Activated naive CD8-positive, alpha-beta T cell treated with anti-CD3 and anti-CD28 coated beads, Interleukin-2, amount 50 U/mL, for 16 hours (primary cell): ENCODE results near the gene ZNF516.

ENCODE experiments used
- DNase-seq: peaks from one replicate; pipeline ENCODE4 v3.0.0-alpha.2; 2020; ENCODE audit warnings: low read depth, low spot score

ZNF516 gene

DNA sequence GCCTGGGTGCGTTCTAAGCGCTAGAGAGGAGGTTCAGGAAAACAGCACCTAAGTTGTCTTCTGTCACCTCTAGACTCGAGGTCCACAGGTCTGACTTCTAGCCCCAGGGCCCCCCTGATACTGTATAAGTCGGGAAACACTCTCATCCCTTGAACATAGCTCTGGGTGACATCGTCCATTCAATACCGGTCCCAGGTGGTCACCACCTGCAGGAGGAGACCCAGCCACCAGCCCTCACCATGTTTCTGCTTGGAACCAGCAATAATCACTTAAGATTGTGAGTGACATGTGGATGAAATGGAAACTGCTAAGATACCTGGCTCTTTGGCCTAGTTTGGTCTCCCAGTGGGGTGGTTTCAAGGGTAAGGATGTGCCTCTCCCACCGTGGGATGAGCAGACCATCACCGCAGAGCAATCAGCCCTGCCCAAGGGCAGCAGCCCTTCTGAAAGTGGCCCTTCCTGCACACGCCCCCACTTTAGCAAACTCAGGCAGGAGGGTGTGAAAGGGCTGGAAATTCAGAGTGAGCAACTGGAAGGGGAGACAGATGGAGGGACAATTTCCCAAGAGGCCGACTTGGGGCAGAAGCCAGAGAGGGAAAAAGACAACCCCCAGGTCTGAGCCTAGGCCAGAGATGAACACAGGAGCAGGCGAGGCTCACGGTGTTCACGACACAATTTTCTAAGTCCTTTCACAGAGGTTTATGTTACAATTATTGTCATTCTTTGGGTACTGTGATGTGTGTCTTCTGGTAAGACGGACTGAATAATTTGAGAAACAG lies 95.2 kb downstream of the ZNF516 start:
- no peak for DNase-seq

DNA sequence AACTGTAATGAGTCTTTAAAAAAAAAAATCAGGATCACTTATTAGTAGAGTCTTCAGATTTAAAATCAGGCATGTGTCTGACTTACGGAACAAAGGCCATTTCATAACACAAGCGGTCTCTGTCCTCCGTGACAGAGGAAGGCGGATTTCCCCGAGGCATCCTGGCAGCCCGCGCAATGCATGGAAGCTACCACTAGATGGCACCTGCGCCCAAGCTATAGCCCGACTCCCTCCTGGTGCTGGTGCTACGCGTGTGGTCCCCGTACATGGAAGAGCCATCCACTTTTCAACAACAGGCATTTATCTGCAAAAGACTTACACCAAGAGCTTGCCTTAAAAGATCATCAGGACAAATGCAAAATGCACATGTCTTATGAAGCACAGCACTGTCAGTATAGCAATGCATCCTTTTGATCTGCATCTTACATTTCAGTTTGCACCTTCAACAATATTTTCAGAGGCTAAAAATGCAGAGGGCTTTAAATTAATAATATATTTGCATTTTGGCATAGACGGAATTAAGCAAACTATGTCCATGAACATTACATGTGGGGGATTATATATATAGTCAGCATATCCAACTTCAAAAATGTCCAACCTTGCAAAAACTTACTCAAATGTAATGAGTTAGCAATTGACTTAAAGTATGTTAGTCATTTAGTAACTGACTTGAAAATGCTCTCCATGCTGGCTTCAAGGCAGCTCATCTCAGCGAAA lies 96.0 kb downstream of the ZNF516 start:
- peak; percentile 55 for DNase-seq

DNA sequence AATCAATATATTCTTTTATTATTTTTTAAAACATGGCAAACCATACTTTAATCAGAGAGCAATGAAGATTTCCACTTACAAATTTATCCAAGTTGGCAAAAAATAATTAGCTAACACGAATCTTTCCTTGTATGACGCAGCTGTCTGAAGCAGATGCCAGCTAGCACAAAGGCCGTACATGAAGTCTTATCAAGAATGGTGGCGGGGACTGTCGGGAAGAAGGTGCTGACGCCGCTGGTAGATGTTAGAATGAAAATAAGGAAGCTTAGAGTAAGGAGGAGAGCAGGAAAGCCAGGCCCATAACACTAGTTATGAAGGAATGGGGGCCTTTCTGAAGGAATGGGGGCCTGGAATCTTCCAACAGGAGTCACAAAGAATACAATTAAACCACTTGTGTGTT lies 96.7 kb downstream of the ZNF516 start:
- no peak for DNase-seq

DNA sequence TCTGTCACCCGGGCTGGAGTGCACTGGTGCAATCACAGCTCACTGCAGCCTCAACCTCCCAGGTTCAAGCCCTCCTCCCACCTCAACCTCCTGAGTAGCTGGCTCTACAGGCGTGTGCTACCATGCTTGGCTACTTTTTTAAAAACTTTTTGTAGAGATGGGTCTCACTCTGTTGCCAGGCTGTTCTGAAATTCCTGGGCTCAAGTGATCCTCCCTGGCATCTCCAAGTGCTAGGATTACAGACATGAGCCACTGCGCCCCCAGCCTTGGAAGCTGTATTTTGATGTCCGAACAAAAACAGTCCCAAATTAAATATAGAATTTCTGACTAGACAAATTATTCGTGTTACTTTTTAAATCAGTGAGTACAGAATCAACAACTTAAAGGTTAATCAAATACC lies 97.4 kb downstream of the ZNF516 start:
- no peak for DNase-seq

DNA sequence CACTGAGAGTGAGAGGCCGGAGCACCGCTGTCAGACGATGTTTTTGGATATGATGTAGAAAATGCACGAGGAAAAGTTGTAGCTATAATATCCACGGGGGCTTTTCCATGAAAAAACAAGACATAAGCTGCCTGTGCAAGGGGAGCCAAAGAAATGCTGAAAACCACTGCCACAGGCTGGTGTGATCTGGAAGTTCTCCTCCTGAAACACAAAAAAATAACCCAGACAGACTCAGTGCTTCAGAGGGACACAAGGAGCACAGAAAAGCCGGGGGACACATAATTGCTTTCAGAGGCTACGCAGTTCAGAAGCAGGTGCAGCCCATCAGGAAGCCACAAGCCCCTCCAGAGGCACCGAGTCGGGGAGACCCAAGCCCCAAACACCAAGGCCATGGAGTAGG lies 98.2 kb downstream of the ZNF516 start:
- DNase-seq, result no peak

DNA sequence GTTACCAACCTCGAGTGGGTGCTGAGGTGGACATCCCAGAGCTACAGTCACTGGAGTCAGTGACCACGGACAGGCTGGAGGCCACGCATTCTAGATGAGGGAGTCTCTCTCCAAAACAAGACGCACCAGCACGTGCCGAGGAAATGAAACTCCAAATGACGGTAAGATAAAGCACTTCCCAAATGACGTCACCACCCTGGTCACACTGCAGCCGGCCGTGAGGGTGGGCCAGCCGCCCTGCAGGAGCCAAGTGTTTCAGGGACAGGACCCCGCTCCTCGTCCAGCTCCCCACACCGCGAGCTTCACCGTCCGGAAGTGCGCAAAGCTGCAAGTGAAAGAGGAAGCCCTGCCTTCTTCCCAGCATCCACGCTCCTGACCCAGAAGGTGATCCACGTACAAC lies 99.4 kb downstream of the ZNF516 start:
- DNase-seq, result no peak

DNA sequence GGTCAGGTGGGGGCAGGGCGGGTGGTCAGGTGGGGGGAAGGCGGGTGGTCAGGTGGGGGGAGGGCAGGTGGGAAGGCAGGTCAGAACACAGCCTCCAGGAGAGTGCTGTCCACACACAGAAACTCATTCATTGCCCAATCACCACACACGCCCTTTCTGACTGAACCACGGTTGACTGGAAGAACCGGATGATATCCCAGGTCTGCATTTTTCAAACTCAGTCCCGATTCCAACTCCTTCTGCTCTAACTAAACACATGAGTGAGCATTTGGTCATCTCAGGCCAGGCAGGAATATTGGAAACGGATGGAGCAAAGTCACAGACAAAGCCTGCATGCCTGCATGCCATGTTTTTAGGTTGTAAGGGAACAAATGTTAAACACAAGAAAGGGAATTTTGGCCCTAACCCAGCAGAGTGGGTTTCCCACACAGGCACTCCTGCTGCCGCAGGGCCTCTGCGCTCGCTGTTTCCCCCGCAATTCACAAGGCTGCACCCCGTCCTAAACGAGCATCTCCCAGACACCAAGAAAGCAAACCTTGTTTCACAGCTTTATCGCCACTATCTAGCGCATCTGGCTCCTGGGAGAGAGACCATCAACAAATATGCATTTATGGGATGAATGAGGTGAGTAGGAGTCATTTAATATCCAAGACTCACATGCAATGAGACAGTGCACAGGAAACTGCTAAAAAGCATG lies 100.1 kb downstream of the ZNF516 start:
- no peak for DNase-seq

DNA sequence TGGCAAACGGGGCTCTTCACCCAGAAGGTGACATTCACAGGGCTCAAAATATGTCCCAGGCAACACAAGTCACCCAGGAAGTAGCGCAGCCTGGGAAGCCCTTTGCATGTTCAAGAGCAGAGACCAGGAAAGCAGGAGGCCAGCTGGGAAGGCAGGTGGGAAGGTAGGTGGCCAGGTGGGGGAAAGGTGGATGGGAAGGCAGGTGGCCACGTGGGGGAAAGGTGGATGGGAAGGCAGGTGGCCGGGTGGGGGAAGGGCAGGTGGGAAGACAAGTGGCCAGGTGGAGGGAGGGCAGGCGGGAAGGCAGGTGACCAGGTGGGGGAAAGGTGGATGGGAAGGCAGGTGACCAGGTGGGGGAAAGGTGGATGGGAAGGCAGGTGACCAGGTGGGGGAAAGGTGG lies 102.7 kb downstream of the ZNF516 start:
- DNase-seq, result no peak

DNA sequence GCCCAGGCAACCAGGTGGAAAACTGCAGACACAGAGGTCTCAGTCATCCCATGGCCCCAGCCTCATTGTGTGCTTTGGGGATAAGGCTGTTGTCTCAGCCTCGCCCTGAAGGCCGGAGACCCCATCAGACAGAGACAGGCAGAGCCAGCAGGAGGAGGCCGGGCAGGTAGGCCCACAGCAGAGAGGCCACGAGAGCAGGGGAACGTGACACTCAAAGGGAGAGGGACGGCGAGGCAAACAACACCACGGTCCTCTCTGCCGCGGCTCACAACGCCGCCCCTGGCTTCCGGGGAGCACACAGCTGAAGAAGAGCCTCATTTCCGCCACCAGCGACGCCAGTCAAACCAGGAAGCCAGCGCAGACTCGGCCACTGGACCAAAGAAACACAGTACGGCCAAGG lies 103.3 kb downstream of the ZNF516 start:
- DNase-seq, result no peak

DNA sequence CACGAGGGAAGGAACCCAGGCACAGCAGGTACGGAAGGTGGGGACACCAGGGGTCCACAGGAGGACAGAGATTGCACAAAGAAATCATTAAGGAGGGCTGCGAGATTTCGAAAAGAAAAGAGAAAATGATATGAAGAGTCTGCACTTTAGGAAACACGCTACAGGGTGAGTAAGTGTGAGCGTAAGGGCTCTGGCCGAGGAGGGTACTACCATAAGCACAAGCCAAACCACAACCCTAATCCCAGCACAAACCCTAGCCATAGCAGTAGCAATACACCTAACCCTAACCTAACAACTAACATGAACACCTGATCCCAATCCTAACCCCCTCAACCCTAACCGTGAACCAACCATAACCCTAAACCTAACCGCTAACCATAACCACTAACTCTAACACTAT lies 104.0 kb downstream of the ZNF516 start:
- no peak for DNase-seq

DNA sequence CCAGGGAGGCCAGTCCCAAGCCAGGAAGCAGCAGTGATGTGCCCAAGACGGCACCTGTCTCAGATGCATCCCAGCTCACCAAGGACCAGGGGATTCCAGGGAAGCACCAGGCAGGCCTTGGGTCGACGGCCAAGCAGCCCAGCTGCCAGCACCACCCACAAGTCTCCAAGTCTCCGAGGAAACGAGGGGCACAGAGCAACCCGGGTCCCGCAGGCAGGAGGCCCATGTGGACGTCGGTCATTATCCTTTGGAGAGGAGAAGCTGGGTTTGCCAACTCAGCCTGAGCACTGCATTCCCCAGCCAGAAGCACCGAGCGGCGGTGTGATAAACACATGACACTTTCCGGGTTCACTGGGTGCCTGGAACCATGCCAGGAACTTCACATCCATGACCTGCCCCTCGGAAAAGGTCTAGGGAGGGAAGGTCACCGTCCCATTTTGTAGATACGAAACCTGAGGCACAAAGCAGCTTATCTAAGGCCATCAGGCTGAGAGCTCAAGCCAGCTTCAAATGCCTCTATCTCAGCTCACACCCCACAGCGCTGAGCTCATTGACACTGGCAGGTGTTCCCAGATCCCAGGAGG lies 104.5 kb downstream of the ZNF516 start:
- no peak for DNase-seq

DNA sequence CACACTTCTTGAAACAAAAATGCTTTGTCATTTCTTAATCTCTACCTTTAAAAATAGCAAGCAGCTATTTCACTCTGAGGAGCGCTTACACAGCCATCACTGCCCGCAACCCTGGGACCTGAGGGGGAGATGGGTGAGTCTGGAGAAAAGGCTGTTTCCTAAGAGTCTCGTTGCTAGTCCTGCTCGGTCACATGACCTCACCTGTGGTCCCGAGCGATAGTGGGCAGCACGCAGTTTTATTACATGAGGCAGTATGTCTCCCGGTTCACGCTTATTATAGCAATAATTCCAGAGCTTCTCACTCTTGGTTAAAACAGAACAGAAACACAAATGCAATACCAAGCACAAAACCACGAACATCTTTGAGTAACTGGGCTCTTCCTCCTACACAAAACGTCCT lies 105.3 kb downstream of the ZNF516 start:
- DNase-seq, result no peak

DNA sequence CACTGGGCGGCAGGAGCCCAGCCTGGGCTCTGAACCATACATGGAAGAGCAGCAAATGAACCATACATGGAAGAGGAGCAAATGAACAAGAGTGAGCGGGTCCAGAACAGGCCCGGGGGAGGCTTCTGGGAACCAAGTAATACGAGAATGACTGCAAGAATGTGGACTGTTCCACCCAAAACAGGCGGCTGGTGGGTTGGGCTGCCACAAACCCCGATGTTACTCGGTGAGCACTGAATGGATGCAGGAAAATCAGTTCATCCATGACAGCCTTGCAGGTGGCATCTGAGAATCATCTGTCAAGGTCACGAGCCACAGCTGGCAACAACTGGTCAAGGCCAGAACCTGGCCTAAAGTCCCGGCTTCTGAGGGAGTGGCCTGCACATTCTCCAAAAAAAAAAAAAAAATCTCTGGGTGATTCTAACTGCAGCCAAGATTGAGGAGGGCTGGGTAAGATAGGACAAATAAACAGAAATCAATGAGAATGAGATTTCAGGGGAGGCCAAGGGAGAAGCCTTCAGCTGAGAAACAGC lies 106.1 kb downstream of the ZNF516 start:
- no peak for DNase-seq

DNA sequence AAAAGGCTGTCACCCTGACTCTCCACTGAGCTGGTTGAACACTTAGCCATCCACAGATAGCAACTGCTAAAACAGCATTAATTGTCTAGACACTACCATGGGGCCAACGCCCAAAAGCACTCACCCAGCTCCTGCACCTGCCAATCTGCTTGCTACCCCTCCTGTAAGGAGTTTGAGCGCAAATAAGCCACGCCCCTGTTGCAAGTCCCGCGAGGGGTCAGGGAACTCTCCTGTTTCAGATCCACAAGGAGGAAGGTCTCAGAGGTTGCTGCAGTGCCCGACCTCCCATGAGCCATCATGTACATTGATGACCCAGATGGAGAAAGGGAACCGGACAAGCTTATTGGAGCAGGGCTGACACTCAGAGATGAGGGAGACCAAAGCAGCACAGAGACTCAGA lies 106.8 kb downstream of the ZNF516 start:
- DNase-seq, result no peak

DNA sequence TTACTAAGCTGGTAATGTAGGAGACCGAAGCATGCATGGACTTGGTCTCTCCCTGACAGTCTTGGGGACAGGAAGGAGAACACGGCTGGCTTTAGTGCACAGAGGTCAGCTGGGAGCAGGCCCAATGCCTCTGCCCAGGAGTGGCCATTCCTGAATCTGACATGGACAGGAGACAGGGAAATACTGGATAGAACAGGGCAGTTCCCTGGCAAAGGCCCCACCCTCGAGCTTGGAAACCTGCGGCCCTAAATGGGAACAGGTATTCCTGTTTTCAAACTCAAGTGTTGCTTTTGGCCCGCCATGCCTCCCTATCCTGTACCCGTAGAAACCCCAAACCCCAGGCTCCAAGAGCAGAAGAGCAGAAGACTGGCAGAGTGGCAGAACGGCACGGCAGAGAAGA lies 107.4 kb downstream of the ZNF516 start:
- no peak for DNase-seq

DNA sequence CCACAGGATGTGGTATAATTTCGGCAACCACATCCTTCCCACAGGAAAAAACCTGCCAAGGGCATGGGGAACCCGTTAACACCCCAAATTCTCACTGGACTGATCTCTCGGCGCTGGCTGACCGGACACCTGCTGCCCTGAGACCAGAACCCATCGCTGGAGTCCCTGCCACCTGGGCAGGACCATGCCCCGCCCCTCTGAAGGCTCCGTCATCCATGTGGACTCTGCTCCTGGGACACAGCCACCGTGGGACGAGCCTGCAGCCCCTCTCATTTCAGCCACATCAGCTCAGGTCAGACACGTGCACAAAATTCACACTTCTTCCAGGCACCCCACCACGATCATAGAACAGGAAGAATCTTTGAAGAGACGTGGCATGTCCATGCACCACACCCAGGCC lies 108.2 kb downstream of the ZNF516 start:
- DNase-seq, result no peak

DNA sequence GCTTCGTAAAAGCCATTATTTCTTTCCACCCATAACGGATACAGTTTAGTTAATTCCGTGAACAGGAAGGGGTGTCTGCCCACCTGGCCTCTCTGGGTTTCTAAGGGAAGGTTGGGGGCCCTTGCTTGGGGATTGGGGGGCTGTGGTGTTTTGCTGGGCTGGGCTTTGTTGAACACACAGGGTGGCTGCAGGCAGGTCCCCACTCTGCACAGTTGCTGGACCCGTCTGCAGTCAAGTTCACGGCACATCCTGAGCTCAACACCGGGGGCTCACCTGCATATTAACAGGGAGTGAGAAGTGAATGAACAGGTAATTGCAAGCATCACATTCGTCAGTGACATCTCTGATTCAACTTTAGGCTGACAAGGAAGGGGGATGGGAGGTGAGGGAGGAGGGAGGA lies 109.0 kb downstream of the ZNF516 start:
- no peak for DNase-seq

DNA sequence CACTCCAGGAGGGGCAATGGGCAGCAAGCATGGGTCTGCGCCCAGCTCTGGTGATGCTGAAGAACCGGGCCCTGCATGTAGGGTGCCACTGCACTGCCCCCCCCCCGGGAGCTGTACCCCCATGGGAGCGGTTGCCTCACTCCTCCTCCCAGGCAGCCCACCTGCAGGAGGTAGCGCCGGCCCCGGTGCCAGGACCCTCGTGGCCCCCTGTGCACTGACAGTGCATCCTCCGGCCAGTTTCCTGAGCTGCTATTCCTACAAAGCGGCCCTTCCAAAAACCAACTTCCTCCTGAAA lies 109.4 kb downstream of the ZNF516 start:
- no peak for DNase-seq

DNA sequence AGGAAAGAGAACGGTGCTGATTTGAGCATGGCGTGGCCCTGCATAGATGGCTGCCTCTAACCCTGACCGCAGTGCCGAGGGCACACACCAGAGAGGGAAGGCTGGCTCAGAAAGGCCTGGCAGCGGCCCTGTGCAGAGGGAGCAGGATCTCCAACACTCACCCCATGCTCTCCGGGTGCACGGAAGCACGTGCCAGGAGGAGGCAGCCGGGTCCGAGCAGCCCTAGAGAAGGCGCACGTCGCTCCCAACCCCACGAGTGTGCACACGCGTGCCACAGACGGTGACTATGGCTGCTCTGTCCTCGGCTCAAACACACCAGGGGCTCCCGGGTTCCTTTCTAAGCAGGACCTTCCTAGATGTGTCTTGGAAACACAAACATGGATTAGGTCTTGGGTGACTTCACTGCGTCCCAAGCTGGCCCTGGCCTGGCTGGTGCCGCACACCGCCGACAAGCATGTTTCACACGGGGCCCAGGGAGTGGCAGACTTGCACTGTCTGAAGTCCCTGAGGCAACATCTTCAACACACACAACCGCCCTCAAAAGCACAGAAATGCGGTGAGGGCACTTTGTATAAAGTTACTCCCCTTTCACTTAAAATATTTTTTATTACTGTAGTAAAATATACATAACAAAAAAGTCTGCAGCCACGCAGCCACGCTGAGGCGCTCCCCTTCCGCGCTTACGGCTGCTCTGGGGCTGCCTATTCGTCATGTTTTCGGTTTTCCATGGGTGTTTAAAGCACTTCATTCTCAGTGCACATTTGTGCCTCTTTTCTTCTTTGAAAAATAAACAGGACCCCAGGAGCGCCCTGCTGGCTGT lies 110.0 kb downstream of the ZNF516 start:
- DNase-seq, result no peak

DNA sequence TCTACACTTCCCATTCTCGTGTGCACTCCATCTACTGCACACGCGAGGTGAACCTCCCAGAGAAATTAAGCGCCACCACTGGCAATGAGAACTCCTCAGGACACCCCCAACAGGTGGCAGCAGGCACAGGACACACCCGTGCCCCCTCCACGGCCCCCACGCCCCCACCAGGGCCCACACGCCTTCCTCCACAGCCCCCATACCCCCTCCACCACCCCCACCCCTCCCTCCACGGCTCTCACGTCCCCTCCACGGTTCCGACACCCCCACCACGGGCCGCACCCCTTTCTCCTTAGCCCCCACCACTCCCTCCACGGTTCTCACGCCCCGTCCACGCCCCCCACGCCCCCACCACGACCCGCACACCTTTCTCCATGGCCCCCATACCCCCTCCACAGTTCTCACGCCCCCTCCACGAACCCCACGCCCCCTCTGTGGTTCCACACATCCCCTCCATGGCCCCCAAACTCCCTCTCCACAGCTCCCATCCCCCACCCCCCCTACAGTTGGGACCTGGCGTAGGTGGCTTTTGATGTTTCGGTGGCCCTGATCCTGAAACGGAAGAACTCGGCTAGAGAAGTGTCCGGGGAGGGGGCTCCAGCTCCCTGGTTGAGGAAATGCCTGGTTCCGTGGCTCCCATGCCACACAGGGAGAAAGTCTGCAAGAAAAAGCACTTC lies 110.8 kb downstream of the ZNF516 start:
- no peak for DNase-seq

DNA sequence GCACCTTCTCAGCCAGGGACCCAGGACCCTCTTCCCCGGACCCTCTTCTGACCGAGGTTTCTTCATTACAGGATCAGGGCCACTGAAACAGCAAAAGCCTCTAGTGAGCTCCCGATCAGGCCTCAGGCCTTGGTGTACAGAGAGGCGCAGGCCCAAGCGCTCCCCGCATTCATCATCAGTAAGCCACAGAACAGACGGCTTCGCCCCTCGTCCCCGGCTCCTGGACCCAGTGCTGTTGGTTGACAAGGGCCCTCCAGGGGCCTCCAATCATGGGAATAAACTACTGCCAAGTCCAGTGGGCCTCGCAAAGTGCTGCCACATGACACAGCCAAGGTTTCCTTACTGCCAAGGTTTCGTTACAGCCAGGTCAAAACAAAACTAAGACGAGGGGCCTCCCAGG lies 111.4 kb downstream of the ZNF516 start:
- no peak for DNase-seq
